Measurements from ENCODE around the gene TBC1D2B. TPM values are rescaled to one million over a fixed set of nuclear protein-coding genes. Genes with fewer than 3 reads are reported as not detected.

TBC1D2B gene
- total and polyA plus RNA-seq, 9 donors = 42.3 to 146 (median 115) TPM

DNA sequence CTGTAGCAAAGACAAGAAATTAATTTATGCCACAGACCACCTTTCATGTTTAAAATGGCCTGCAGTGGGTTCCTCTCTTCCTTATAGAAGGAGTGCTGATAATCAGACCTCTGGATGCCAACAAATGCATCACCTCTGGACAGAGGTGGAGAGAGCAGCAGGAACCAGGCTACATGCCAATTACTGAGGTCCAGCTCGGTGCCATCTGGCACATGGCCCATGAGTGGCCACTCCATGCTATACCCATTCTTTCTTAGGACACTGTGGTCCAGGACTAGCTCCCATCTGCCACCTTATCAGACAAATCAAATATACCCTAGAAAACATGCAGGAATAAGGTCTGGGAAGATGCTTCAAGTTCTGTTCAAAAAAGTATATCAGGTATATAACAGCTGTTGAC is 60.7 kb downstream of the TBC1D2B start:
- Histone ChIP-seq H3K27ac (no peak overlapping the region), H3K4me1 (ENCODE audit: insufficient read depth) (peaks cover 9% of the 10 kb centered on the region), H3K27me3 (no peaks in the 10 kb centered on the region), H3K36me3 (no peaks in the 10 kb centered on the region), H3K4me3 (no peak overlapping the region), H3K9me3 (no peaks in the 10 kb centered on the region)
- WGBS, 3 donors = 29 to 56% (median 35%) methylated on average over 1 of the region's 1 CpG
- intact Hi-C loops (cut with DNase I) = no loop called here
- no peak for DNase-seq
- no peak for TF ChIP-seq EP300 (IDR thresholded peaks at IDR 0.05)

DNA sequence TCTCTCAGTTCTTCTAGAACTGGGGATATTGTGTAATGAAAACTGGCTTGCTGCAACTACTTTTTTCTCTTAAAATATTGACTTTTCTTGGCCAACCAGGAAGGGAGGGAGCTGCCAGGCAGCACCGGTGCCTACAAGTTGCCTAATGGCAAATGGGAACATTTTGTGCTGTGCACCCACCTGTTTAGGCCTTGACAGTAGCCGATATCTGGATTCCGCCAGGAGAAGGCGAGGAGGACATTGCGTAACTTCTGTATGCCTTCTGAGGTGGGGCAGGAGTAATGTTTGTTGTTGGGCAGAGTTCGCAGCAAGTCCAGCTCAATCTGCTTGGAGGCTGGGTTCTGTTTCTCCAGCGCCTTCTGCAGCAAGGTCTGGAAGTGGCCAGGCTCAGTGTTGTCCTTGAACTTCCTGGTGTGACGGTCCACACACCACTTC is 64.9 kb downstream of the TBC1D2B start:
- Histone ChIP-seq H3K27me3 (no peaks in the 10 kb centered on the region), H3K36me3 (no peaks in the 10 kb centered on the region), H3K4me3 (no peak overlapping the region), H3K27ac (no peak overlapping the region), H3K4me1 (ENCODE audit: insufficient read depth) (peaks cover 13% of the 10 kb centered on the region), H3K9me3 (no peaks in the 10 kb centered on the region)
- intact Hi-C loops (cut with DNase I) = loop anchor here in 1 of 4 donors (5.0 kb wide), 1 partner anchor 65 kb away; the partner anchor contains the start of gene TBC1D2B
- 54 to 81% (median 59%) methylated on average over 8 of the region's 8 CpGs for WGBS, 3 donors
- TF ChIP-seq POLR2A (IDR thresholded peaks at IDR 0.05) (no peak), EP300 (IDR thresholded peaks at IDR 0.05) (no peak)
- TF ChIP-seq, protein P1, sequence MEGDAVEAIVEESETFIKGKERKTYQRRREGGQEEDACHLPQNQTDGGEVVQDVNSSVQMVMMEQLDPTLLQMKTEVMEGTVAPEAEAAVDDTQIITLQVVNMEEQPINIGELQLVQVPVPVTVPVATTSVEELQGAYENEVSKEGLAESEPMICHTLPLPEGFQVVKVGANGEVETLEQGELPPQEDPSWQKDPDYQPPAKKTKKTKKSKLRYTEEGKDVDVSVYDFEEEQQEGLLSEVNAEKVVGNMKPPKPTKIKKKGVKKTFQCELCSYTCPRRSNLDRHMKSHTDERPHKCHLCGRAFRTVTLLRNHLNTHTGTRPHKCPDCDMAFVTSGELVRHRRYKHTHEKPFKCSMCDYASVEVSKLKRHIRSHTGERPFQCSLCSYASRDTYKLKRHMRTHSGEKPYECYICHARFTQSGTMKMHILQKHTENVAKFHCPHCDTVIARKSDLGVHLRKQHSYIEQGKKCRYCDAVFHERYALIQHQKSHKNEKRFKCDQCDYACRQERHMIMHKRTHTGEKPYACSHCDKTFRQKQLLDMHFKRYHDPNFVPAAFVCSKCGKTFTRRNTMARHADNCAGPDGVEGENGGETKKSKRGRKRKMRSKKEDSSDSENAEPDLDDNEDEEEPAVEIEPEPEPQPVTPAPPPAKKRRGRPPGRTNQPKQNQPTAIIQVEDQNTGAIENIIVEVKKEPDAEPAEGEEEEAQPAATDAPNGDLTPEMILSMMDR (IDR thresholded peaks at IDR 0.05) = no peak
- peak in 4 of 5 donors; percentile 35 to 70 (median 66) for DNase-seq

DNA sequence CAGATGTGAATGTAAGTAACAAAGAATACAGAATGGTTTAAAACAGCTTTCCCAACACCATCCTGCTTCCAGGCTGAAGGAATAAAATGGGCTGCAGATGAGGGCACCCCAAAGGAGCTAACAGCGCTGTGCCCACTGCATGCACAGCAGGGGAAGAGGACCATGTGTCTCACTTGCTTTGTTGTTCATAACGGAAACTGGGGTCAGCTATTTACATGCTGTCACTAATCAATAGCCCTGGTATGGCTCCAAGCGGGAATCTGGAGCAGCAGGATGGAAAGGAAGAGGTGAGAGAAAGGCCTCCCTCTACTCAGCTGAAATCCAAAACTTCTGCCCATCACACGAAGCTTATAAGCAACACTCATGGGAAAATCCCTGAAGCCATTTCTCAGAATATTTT is 67.4 kb downstream of the TBC1D2B start:
- H3K4me3 ChIP-seq = no peak overlapping the region
- no peak overlapping the region for H3K27ac ChIP-seq
- no peaks in the 10 kb centered on the region for H3K27me3 ChIP-seq
- 71 to 83% (median 77%) methylated on average over 4 of the region's 4 CpGs for WGBS, 3 donors
- no peaks in the 10 kb centered on the region for H3K9me3 ChIP-seq
- peaks cover 20% of the 10 kb centered on the region for H3K4me1 ChIP-seq (ENCODE audit: insufficient read depth)
- intact Hi-C loops (cut with DNase I) = loop anchor here in 1 of 4 donors (5.0 kb wide), 1 partner anchor 67 kb away; the partner anchor contains the start of gene TBC1D2B
- no peaks in the 10 kb centered on the region for H3K36me3 ChIP-seq
- DNase-seq = peak in 1 of 5 donors; percentile 4
- no peak for TF ChIP-seq EP300 (IDR thresholded peaks at IDR 0.05)
- TF ChIP-seq, protein P1 (IDR thresholded peaks at IDR 0.05) = no peak
- TF ChIP-seq POLR2A (IDR thresholded peaks at IDR 0.05) = no peak

DNA sequence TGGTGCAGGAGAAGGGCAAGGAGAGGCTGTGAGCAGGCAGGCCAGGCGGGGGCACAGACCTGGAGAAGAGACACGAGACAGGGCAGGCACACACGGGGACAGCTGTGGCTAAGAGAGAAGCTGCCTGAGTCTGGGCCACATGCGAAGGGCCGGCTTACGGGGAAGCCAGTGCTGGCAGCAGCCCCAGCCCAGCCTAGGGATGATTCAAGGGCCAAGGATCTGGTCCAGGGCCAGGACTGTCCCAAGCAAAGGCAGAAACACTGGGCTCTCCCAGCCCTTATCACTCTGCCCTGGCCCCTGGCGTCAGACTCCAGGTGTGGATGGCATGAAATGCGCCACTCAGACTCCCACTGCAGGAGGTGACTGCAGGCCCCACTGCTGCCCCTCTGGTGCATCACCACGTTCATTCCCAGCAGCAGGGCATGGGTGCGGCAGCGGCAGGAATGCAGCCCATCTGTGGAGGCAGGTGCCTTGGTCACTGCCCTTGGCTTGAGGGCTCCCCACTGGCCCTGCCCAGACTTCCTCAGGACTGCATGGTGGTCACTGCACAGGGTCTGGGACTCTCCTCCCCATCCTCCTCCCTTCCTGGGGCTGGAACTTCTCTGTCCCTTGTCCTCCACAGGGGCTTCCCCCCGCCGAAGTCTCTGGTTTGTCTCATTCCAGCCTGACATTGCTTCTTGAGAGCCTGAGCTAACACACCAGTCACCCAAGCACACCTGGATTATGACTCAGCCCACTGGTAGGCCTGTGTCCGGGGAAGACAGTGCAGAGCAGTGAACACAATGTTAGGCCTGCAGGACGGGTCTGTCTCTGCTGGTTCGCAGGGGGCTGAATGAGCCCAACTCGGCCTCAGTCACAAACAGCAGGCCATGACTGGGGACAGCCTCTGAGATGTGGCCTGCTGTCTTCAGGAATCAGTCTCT is 69.3 kb downstream of the TBC1D2B start:
- TF ChIP-seq, protein P1 (IDR thresholded peaks at IDR 0.05) = no peak
- TF ChIP-seq EP300 (IDR thresholded peaks at IDR 0.05) = no peak
- TF ChIP-seq POLR2A (IDR thresholded peaks at IDR 0.05) = no peak
- WGBS, 3 donors = 42 to 52% (median 45%) methylated on average over 17 of the region's 17 CpGs
- Histone ChIP-seq H3K4me1 (ENCODE audit: insufficient read depth) (peaks cover 24% of the 10 kb centered on the region), H3K27me3 (no peaks in the 10 kb centered on the region), H3K9me3 (no peaks in the 10 kb centered on the region), H3K36me3 (no peaks in the 10 kb centered on the region), H3K27ac (peak overlapping the region; percentile 17 to 26), H3K4me3 (no peak overlapping the region)
- DNase-seq = peak; percentile 83 to 92 (median 88)
- intact Hi-C loops (cut with DNase I) = loop anchor here in 2 of 4 donors (5.0 to 10.0 kb wide), 2 partner anchors 67 to 69 kb away; partner anchors contain the start of gene TBC1D2B (in 2 of the 2)
